GM19463 (cell line): ENCODE results near the gene EPGN.
A peak's percentile ranks its signal among the peaks of the same experiment; 100 is the strongest.
"Not testable (repeated sequence)": the region's sequence is repeated elsewhere in the genome, so short reads cannot be mapped to it uniquely, and the experiment has no call there.

Experiments used
- ATAC-seq: cut with Tn5 transposase; IDR thresholded peaks from one replicate; pipeline ENCODE4 v1.9.1; 2021; ENCODE audit warnings: mild to moderate bottlenecking, moderate library complexity; ENCODE audit not compliant: unreplicated experiment

The EPGN gene

DNA sequence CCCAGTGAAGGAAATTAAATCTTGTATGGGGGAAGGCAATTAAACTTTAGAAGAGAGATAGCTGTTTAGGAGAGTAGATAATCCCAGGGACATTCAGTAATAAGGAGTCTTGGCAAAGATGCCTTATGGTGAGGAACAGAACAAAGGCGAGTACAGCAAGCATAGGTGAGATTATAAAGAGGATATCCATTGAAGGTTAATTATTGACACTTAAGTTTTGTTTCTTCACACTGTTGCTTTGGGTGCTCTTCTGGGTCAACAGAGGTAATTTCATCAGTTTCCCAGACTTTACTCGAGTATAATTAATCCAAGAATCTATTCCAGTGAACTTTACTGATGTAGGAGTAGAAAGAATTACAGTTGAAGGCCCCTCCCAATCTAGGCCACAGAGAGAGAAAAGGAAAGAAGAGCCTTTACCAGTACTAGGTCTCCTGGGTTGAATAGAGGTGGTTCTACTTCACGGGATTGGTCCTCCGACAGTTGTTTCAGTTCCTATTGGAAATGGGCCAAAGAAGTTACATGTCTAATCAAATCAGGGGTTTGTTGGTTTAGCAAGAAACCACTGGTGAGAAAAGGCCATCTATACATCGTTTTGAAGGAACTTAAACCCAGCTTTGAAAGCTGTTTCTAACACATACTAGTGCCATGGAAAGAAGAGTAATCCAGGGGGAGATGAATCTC, 27.2 kb downstream of the EPGN start:
- peak; percentile 87 for ATAC-seq

DNA sequence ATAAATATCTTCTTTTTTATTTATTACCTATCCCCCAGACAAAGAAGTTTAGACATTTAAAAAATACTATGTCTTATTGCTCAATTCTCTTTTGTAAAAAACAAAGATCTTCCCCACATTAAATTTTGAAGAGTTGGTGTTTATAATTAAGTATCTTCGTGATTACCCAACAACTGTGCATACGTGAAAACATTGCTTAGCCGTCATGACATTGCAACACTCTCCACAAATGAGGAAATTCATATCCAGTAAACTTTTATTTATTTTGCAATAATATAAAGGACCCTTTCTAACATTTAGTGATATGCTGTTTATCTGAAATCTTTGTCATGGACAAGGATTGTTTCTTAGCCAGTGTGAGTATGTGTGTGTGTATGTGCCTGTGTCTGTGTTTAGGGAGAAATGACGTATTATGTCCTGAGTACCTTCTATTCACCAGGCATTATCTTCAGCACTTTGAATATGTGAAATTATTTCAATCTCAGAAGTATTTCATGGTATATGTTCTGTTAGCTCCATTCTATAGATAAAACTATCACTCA, 30.6 kb downstream of the EPGN start:
- no peak for ATAC-seq

DNA sequence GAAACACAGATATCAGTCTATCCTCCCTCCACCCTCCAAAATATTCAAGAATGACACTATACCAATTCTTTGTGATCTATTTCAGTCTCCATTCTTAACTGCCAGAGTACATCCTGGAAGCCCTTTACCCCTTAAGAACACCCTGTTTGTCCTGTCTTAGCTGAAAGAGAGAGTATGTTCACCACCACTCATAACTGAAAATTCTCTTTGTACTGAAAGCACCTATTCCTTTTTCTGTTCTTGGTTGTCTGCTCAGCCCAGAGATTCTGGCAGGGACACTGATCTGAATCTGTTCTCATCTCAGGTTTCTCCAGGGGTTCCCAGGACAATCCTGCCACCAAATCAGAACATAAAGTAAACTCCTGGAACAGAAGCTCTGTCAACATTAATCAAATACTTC, 31.2 kb downstream of the EPGN start:
- peak; percentile 36 for ATAC-seq

DNA sequence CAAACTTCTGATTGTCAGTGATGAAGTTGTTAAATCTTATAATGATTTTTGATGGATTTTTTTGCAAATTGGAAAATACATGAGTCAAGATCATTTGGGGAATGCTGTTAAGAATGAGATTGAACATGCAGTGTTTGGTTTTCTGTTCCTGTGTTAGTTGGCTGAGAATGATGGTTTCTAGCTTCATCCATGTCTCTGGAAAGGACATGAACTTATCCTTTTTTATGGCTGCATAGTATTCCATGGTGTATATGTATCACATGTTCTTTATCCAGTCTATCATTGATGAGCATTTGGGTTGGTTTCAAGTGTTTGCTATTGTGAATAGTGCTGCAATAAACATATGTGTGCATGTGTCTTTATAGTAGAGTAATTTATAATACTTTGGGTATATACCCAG, 32.2 kb downstream of the EPGN start:
- ATAC-seq, result not testable (repeated sequence)

- ATAC-seq, result no peak
These were observed 35.8 kb downstream of the EPGN start for GRCh38 chr4:74344031-74344430.

- ATAC-seq, result no peak
These were observed 45.6 kb downstream of the EPGN start for GRCh38 chr4:74353858-74354257.

GRCh38 chr4:74357965-74358364, 49.7 kb downstream of the EPGN start:
- ATAC-seq, result no peak

DNA sequence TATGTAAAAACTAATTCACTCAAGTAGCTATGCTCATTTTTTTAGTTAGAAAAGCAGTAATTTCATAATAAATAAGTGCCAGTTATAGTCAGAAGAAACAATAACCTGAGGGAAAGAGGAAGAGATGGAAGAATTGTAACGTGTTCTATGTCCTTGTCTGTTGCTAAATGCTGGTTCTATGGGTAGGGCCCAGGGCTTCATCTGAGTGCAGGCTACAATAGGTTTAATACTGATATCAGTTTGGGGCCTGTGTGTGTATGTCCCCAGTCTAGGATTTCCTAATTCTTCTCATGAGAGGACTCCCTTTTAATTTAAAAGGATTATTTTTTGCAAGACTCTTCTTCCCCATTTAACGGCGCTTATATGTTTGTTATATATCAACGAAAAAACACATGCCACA, 53.4 kb downstream of the EPGN start:
- no peak for ATAC-seq

GRCh38 chr4:74362347-74362746, 54.1 kb downstream of the EPGN start:
- ATAC-seq, result no peak

GRCh38 chr4:74364256-74364651, 56.0 kb downstream of the EPGN start:
- no peak for ATAC-seq

DNA sequence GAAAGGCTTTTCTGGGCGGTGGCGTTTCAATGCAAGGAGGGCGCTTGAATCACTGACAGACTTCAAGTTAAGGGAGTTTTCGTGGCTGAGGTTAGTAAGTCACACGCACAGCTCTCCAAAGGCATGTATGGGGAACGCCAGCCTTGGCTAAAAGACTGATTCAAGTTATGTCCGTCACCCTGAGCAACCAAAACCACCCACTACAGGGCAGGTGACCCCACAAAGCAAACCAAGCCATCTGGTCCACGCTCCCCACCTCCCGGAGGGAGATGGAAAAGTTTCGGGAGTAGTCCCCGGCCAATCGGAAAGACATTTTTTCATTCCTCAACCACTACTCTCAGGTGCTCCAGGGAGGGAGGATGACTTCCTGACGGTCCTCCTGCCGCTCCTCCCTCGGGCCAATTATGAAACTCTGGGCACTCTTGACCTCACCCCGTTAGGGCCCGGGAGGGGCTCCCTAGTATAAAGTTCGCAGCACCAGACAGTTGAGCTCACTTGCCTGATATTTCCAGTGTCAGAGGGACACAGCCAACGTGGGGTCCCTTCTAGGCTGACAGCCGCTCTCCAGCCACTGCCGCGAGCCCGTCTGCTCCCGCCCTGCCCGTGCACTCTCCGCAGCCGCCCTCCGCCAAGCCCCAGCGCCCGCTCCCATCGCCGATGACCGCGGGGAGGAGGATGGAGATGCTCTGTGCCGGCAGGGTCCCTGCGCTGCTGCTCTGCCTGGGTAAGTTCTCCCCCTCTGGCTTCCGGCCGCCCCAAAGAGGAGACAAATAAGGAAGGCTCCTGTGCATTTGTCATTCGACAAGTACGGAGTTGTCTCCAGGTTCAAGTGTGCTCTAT, 56.6 kb downstream of the EPGN start, which contains the start of gene EREG:
EREG (plus strand) TSS at position 494 of the 840 bp plus-strand sequence; CDS start at position 658, 164 bp downstream.
- peak; percentile 39 for ATAC-seq

DNA sequence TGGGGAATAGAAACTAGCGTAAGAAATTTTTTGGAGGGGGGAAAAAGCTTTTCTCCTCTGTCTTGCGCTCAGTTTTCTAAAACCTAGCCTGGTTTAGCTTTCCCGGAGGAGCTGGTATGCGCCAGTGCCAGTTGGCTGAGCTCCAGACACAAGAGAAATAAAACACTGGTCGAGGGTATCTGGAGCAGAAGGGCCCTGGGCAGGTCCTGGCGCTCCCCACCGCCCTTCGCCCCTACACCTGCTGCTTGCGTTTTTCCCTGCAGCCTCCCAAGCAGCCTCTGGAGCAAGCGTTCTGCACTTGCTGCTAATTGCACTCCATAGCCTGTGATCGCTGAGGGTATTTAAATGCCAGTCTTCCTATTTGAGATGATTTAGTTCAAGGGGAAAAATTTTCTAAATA, 57.5 kb downstream of the EPGN start:
- no peak for ATAC-seq
